Nephron (organoid): ENCODE data around the gene SH2B3.

ENCODE experiments used
- H3K27ac Mint-ChIP-seq, 3 experiments: 2 replicates each; pipeline ENCODE4 v1.8.0; 2020; ENCODE audit warnings: mixed read lengths in 3 of 3, mild to moderate bottlenecking in 2 of 3, moderate library complexity in 1 of 3
- H3K27me3 Mint-ChIP-seq: 2 replicates; pipeline ENCODE4 v1.8.0; 2021; ENCODE audit warnings: low read depth, mild to moderate bottlenecking, moderate library complexity, mixed read lengths
- H3K36me3 Mint-ChIP-seq: 2 replicates; pipeline ENCODE4 v1.8.0; 2020; ENCODE audit warnings: low read depth, mixed read lengths
- H3K4me1 Mint-ChIP-seq: 2 replicates; pipeline ENCODE4 v1.8.0; 2020; ENCODE audit warnings: mixed read lengths
- H3K4me3 Mint-ChIP-seq, 3 experiments: 2 replicates each; pipeline ENCODE4 v1.8.0; 2020; ENCODE audit warnings: mild to moderate bottlenecking in 3 of 3, mixed read lengths in 3 of 3, moderate library complexity in 2 of 3
- H3K9me3 Mint-ChIP-seq: 2 replicates; pipeline ENCODE4 v1.8.0; 2020; ENCODE audit warnings: mixed read lengths
- CTCF ChIP-seq, 3 experiments: fragments of 200-600 bp; sonication (generic); IDR thresholded peaks; one replicate each; pipeline ENCODE4 v1.5.0; 2021; ENCODE audit warnings: antibody characterized with exemption in 3 of 3; ENCODE audit not compliant: unreplicated experiment in 3 of 3

Gene SH2B3

GRCh38 chr12:111414711-111415252, 9.1 kb downstream of the SH2B3 start:
- no peaks in the 10 kb centered on the region for H3K27me3 Mint-ChIP-seq
- H3K9me3 Mint-ChIP-seq, result no peaks in the 10 kb centered on the region
- H3K4me3 Mint-ChIP-seq, result no peak overlapping the region
- H3K27ac Mint-ChIP-seq, result no peak overlapping the region
- TF ChIP-seq CTCF (IDR thresholded peaks at IDR 0.05; ENCODE audit: unreplicated experiment in 3 of 3), result no peak
- no peaks in the 10 kb centered on the region for H3K36me3 Mint-ChIP-seq
- peaks cover 20% of the 10 kb centered on the region for H3K4me1 Mint-ChIP-seq

- TF ChIP-seq CTCF (IDR thresholded peaks at IDR 0.05; ENCODE audit: unreplicated experiment in 3 of 3), result no peak
- H3K36me3 Mint-ChIP-seq, result no peaks in the 10 kb centered on the region
- peaks cover 16% of the 10 kb centered on the region for H3K4me1 Mint-ChIP-seq
Measured at GRCh38 chr12:111417290-111417689, 11.6 kb downstream of the SH2B3 start.

GRCh38 chr12:111417784-111418593, 12.3 kb downstream of the SH2B3 start:
- TF ChIP-seq CTCF (IDR thresholded peaks at IDR 0.05; ENCODE audit: unreplicated experiment in 3 of 3), result no peak
- Mint-ChIP-seq H3K27me3 (no peaks in the 10 kb centered on the region), H3K9me3 (no peaks in the 10 kb centered on the region), H3K4me1 (peaks cover 9% of the 10 kb centered on the region), H3K36me3 (no peaks in the 10 kb centered on the region), H3K4me3 (no peak overlapping the region), H3K27ac (no peak overlapping the region)

More at GRCh38 chr12:111417290-111417689, 11.6 kb downstream of the SH2B3 start:
- Mint-ChIP-seq H3K9me3 (no peaks in the 10 kb centered on the region), H3K4me3 (no peak overlapping the region), H3K27me3 (no peaks in the 10 kb centered on the region), H3K27ac (no peak overlapping the region)

- Mint-ChIP-seq H3K27me3 (no peaks in the 10 kb centered on the region), H3K9me3 (no peaks in the 10 kb centered on the region), H3K4me1 (peaks cover 3% of the 10 kb centered on the region), H3K27ac (no peak overlapping the region), H3K4me3 (no peak overlapping the region), H3K36me3 (no peaks in the 10 kb centered on the region)
- no peak for TF ChIP-seq CTCF (IDR thresholded peaks at IDR 0.05; ENCODE audit: unreplicated experiment in 3 of 3)
Measured at GRCh38 chr12:111418594-111418880, 12.8 kb downstream of the SH2B3 start.

- Mint-ChIP-seq H3K27me3 (no peaks in the 10 kb centered on the region), H3K4me3 (no peak overlapping the region), H3K27ac (no peak overlapping the region), H3K36me3 (no peaks in the 10 kb centered on the region), H3K9me3 (no peaks in the 10 kb centered on the region), H3K4me1 (no peaks in the 10 kb centered on the region)
- no peak for TF ChIP-seq CTCF (IDR thresholded peaks at IDR 0.05; ENCODE audit: unreplicated experiment in 3 of 3)
Measured at GRCh38 chr12:111419784-111420183, 14.1 kb downstream of the SH2B3 start.

- TF ChIP-seq CTCF (IDR thresholded peaks at IDR 0.05; ENCODE audit: unreplicated experiment in 3 of 3), result no peak
- Mint-ChIP-seq H3K4me3 (no peak overlapping the region), H3K27ac (no peak overlapping the region), H3K4me1 (no peaks in the 10 kb centered on the region), H3K36me3 (no peaks in the 10 kb centered on the region), H3K9me3 (no peaks in the 10 kb centered on the region), H3K27me3 (no peaks in the 10 kb centered on the region)
Measured at GRCh38 chr12:111420494-111420893, 14.8 kb downstream of the SH2B3 start.
